ENCODE measurements around the gene NRG3. TPM values are rescaled to one million over a fixed set of nuclear protein-coding genes. Genes with fewer than 3 reads are reported as not detected.

NRG3 gene
- total and polyA plus RNA-seq, 2 of the 8 experiments (the other 6 are each of a cell fraction or from before 2014, with no cell fraction given) = 4.2 to 5.0 TPM

DNA sequence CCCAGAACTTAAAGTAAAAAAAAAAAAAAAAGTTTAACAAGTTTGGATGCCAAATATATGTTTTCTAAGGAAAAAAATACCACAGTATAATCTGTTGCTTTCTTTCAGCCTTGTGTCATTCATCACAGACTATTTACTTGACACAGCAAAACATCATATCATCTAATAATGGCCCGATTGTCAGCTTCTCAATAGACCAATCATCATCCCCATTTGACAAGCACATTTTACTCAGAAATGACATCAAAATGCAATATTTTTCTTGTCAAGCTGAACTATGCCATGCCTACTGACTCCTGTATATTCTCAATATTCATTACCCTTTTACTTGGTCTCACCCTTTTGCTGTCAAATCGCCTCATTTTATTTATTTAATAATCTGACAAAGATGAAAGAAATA, 249.7 kb downstream of the NRG3 start (continued):
- TF ChIP-seq CEBPB (IDR thresholded peaks at IDR 0.05; ENCODE audit: low read depth, low read length) = no peak
